AG04450 (cell line): ENCODE data around the gene FARS2. TPM values are rescaled to one million over a fixed set of nuclear protein-coding genes. Genes with fewer than 3 reads are reported as not detected.

ENCODE experiments used
- CTCF ChIA-PET: fragments of 300-600, 350-600 bp; formaldehyde crosslinking; extraction: SDS; loops from one replicate; lab custom pipeline; 2022; ENCODE audit warnings: antibody characterized with exemption, inconsistent platforms; lab: Charles Lee
- POLR2A ChIA-PET: fragments of 350-600 bp; formaldehyde crosslinking; extraction: SDS; loops from one replicate; lab custom pipeline; 2021; ENCODE audit warnings: antibody characterized with exemption, inconsistent platforms; lab: Yijun Ruan, JAX
- DNase-seq: peaks from one replicate; pipeline ENCODE4 v3.0.0-alpha.2; 2011; ENCODE audit warnings: low read depth, low spot score
- H3K27ac ChIP-seq: one replicate; pipeline ENCODE4 v1.5.1; 2012; ENCODE audit warnings: low read depth, low read length, control low read depth
- H3K27me3 ChIP-seq: one replicate; pipeline ENCODE4 v1.6.0; 2012; ENCODE audit warnings: low read length; ENCODE audit not compliant: control insufficient read depth, insufficient read depth
- H3K4me3 ChIP-seq: 2 replicates; pipeline ENCODE4 v1.5.1; 2011; ENCODE audit warnings: mild to moderate bottlenecking, low read depth, low read length, control low read depth
- H3K9me3 ChIP-seq: 2 replicates; pipeline ENCODE4 v1.5.1; 2012; ENCODE audit warnings: low read length; ENCODE audit not compliant: control insufficient read depth, insufficient read depth
- polyA plus RNA-seq: library from polyadenylated mRNA; depleted of rRNA; stranded (reverse); fragments of >200 nt; gene quantifications from 2 replicates; pipeline ENCODE4 v1.2.3, GENCODE V29; 2011
- TF ChIP-seq, protein P1 (sequence below): IDR thresholded peaks from 2 replicates; pipeline ENCODE4 v1.5.1; 2011; ENCODE audit warnings: low read depth, low read length, control low read depth, inconsistent platforms

The FARS2 gene
- polyA plus RNA-seq, 1 experiment, result 14.0 TPM

DNA sequence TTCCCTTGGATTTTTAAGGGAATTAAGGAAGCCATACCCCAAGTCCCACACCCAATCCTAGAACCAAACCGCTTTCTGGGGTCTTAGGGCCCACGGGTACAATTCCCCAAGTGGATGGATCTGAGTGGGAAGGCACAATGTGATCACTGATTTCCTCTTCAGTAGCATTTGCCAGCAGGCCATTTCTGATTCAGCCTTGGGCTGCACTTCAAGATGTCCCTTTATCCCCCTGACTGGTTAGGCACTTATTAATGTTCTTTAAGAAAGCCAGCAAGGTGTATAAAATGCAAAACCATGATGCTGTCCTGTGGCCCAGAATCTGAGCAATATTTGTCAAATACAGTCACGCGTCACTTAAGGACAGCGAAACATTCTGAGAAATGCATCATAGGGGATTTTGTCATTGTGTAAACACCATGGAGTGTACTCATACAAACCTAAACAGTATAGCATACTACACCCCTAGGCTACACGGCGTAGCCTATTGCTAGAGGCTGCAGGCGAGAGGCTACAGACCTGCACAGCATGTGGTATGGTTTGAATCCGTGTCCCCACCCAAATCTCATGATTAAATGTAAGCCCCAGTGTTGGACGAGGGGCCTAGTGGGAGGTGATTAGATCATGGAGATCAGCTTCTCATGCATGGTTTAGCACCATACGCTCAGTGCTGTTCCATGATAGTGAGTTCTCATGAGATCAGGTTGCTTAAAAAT lies 511.3 kb downstream of the FARS2 start:
- POLR2A ChIA-PET, result no interaction called here
- TF ChIP-seq, protein P1, sequence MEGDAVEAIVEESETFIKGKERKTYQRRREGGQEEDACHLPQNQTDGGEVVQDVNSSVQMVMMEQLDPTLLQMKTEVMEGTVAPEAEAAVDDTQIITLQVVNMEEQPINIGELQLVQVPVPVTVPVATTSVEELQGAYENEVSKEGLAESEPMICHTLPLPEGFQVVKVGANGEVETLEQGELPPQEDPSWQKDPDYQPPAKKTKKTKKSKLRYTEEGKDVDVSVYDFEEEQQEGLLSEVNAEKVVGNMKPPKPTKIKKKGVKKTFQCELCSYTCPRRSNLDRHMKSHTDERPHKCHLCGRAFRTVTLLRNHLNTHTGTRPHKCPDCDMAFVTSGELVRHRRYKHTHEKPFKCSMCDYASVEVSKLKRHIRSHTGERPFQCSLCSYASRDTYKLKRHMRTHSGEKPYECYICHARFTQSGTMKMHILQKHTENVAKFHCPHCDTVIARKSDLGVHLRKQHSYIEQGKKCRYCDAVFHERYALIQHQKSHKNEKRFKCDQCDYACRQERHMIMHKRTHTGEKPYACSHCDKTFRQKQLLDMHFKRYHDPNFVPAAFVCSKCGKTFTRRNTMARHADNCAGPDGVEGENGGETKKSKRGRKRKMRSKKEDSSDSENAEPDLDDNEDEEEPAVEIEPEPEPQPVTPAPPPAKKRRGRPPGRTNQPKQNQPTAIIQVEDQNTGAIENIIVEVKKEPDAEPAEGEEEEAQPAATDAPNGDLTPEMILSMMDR, result no peak
- Histone ChIP-seq H3K9me3 (no peaks in the 10 kb centered on the region), H3K27ac (no peak overlapping the region), H3K27me3 (no peaks in the 10 kb centered on the region), H3K4me3 (no peak overlapping the region)
- CTCF ChIA-PET, result no interaction called here
- no peak for DNase-seq

DNA sequence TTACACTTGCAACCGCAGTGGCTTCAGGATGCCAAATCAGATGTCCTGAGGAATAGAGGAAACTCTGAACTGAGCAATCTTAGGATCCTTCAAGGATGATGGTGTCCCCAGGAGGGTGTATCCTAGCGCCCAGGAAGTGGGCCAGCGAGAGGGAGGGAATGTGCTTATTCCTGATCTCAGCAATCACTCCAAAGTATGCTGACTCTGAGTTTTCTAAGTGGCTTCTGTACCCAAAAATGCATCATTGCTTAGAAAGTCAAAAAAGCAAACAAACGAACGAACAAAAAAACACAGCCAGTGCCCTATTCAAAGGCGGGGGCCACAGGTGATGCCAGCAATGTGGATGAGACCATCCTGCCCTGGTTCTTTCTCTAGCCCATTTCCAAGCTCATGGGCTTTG lies 514.8 kb downstream of the FARS2 start:
- Histone ChIP-seq H3K27me3 (no peaks in the 10 kb centered on the region), H3K27ac (no peak overlapping the region), H3K4me3 (no peak overlapping the region), H3K9me3 (no peaks in the 10 kb centered on the region)
- DNase-seq, result no peak
- ChIA-PET CTCF (no interaction called here), POLR2A (no interaction called here)
- TF ChIP-seq, protein P1, result no peak

- no peaks in the 10 kb centered on the region for H3K9me3 ChIP-seq
- ChIA-PET POLR2A (no interaction called here), CTCF (no interaction called here)
- DNase-seq, result no peak
- no peaks in the 10 kb centered on the region for H3K27me3 ChIP-seq
- TF ChIP-seq, protein P1, result no peak
- no peak overlapping the region for H3K27ac ChIP-seq
- H3K4me3 ChIP-seq, result no peak overlapping the region
These were observed 515.5 kb downstream of the FARS2 start for GRCh38 chr6:5776706-5777390.

DNA sequence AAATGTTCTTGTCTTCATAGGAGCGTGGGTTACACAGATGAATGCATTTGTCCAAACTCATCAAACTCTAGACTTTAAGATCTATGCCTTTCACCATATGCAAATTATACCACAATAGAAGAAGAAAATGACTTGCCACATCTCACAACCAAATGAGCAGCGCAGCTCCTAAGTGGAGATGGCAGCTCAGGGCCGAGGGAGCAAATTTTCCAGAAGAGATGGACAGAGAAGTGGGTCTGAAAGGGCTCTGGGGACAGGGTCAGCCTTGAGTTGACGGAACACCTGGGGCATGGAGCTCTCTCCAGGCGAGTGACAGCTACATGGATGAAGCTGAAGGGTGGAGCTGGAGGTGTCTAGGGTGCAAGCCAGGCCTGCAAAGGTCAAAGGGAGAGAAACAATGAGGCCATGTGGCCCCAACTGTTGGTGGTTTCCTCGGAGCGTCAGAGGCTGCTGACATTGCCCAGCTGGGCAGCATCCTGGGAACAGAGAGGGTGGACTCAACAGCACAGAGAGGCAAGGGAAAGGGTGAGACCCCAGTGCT lies 517.1 kb downstream of the FARS2 start:
- no peak for DNase-seq
- CTCF ChIA-PET, result no interaction called here
- H3K9me3 ChIP-seq, result no peaks in the 10 kb centered on the region
- no peak overlapping the region for H3K4me3 ChIP-seq
- H3K27me3 ChIP-seq, result no peaks in the 10 kb centered on the region
- TF ChIP-seq, protein P1, result no peak
- POLR2A ChIA-PET, result no interaction called here
- no peak overlapping the region for H3K27ac ChIP-seq

- DNase-seq, result no peak
- POLR2A ChIA-PET, result no interaction called here
- H3K27ac ChIP-seq, result no peak overlapping the region
- H3K9me3 ChIP-seq, result no peaks in the 10 kb centered on the region
- H3K4me3 ChIP-seq, result no peak overlapping the region
- CTCF ChIA-PET, result interaction anchor here (1.0 kb wide), 1 partner anchor 308 kb away, joined by 3 read pairs; no protein-coding TSS in a partner anchor
- TF ChIP-seq, protein P1, result no peak
- H3K27me3 ChIP-seq, result no peaks in the 10 kb centered on the region
These were observed 517.6 kb downstream of the FARS2 start for GRCh38 chr6:5778906-5779305.
